Smooth muscle cell (in vitro differentiated cells): ENCODE data around the gene HPCAL1. TPM values are rescaled to one million over a fixed set of nuclear protein-coding genes. Genes with fewer than 3 reads are reported as not detected.
"Not testable (repeated sequence)": the region's sequence is repeated elsewhere in the genome, so short reads cannot be mapped to it uniquely, and the experiment has no call there.

Experiments used
- DNase-seq: peaks from one replicate; lab custom pipeline; 2025; ENCODE audit not compliant: unreplicated experiment; lab: John Stamatoyannopoulos, UW
- H2AFZ ChIP-seq: fragments of 200-600 bp; sonication (generic); 2 replicates; pipeline ENCODE4 v1.6.0; 2016; ENCODE audit warnings: antibody characterized with exemption, low read depth, mild to moderate bottlenecking
- H3F3A ChIP-seq: fragments of 200-600 bp; sonication (generic); 2 replicates; pipeline ENCODE4 v1.6.0; 2017; ENCODE audit warnings: antibody characterized with exemption, low read depth
- H3K27ac ChIP-seq: fragments of 200-600 bp; sonication (generic); 2 replicates; pipeline ENCODE4 v1.5.1; 2016; ENCODE audit warnings: low read depth, mild to moderate bottlenecking
- H3K27me3 ChIP-seq: fragments of 200-600 bp; sonication (generic); 2 replicates; pipeline ENCODE4 v1.6.1; 2016; ENCODE audit warnings: low read depth, mild to moderate bottlenecking
- H3K36me3 ChIP-seq: fragments of 200-600 bp; sonication (generic); 2 replicates; pipeline ENCODE4 v1.5.1; 2016; ENCODE audit warnings: low read depth
- H3K4me1 ChIP-seq: fragments of 200-600 bp; sonication (generic); 2 replicates; pipeline ENCODE4 v1.5.1; 2016; ENCODE audit warnings: low read depth
- H3K4me2 ChIP-seq: fragments of 200-600 bp; sonication (generic); 2 replicates; pipeline ENCODE4 v1.6.0; 2016; ENCODE audit warnings: mild to moderate bottlenecking
- H3K4me3 ChIP-seq: fragments of 200-600 bp; sonication (generic); 2 replicates; pipeline ENCODE4 v1.5.1; 2016; ENCODE audit warnings: mild to moderate bottlenecking
- H3K79me2 ChIP-seq: fragments of 200-600 bp; sonication (generic); 2 replicates; pipeline ENCODE4 v1.6.0; 2016; ENCODE audit warnings: low read depth, mild to moderate bottlenecking
- H3K9ac ChIP-seq: fragments of 200-600 bp; sonication (generic); 2 replicates; pipeline ENCODE4 v1.6.0; 2016; ENCODE audit warnings: low read depth
- H3K9me3 ChIP-seq: fragments of 200-600 bp; sonication (generic); replicated peaks from 2 replicates; pipeline ENCODE4 v1.5.1; 2016; ENCODE audit warnings: low read depth
- H4K20me1 ChIP-seq: fragments of 200-600 bp; sonication (generic); 2 replicates; pipeline ENCODE4 v1.6.0; 2016; ENCODE audit warnings: low read depth
- WGBS: methylation state at CpG from one replicate; pipeline ENCODE4 v1.1.7; 2016; ENCODE audit warnings: low lambda C conversion rate; 5-methylcytosine and 5-hydroxymethylcytosine counted together
- polyA plus RNA-seq: library from polyadenylated mRNA; unstranded; fragments of >200 nt; fragmentation: Nextera tagmentation; extraction: Ambion mirVana; gene quantifications from 2 replicates; pipeline ENCODE4 v1.2.1, GENCODE V29; 2016
- total RNA-seq: library from RNA; depleted of rRNA; stranded (reverse); fragments of >200 nt; gene quantifications from 2 replicates; pipeline ENCODE4 v1.2.3, GENCODE V29; 2014
- TF ChIP-seq, protein P1 (sequence below): fragments of 200-600 bp; sonication (generic); IDR thresholded peaks from 2 replicates; pipeline ENCODE4 v1.5.1; 2017; ENCODE audit warnings: borderline replicate concordance, mild to moderate bottlenecking, antibody characterized with exemption; ENCODE audit not compliant: insufficient read depth, poor library complexity, severe bottlenecking

HPCAL1 gene
- total and polyA plus RNA-seq, 2 experiments from 2014 or later = 11.7 to 15.8 TPM

DNA sequence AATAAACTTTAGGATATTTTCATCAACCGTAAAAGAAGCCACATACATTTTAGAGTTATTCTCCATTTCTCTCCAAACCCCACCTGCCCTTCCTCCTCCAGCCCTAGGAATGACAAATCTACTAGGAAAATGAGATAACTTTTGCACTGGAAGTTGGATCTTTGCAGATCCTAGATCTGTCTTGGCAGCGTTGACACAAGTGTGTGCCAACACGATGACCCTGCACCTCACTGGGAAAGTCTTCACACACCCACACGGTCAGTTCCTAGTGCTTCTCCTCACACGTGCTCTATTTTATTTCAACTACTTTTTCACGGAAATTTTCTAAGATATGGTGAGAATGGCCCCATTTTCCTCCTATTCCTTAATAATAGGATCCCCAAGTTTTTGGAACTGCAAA lies 14.1 kb upstream of the HPCAL1 start:
- TF ChIP-seq, protein P1, sequence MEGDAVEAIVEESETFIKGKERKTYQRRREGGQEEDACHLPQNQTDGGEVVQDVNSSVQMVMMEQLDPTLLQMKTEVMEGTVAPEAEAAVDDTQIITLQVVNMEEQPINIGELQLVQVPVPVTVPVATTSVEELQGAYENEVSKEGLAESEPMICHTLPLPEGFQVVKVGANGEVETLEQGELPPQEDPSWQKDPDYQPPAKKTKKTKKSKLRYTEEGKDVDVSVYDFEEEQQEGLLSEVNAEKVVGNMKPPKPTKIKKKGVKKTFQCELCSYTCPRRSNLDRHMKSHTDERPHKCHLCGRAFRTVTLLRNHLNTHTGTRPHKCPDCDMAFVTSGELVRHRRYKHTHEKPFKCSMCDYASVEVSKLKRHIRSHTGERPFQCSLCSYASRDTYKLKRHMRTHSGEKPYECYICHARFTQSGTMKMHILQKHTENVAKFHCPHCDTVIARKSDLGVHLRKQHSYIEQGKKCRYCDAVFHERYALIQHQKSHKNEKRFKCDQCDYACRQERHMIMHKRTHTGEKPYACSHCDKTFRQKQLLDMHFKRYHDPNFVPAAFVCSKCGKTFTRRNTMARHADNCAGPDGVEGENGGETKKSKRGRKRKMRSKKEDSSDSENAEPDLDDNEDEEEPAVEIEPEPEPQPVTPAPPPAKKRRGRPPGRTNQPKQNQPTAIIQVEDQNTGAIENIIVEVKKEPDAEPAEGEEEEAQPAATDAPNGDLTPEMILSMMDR = no peak
- Histone ChIP-seq H3K9me3 (no peaks in the 10 kb centered on the region), H3K36me3 (no peaks in the 10 kb centered on the region), H3K4me3 (no peak overlapping the region), H3K4me2 (no peak overlapping the region), H3F3A (no peaks in the 10 kb centered on the region), H3K27ac (no peak overlapping the region), H4K20me1 (no peaks in the 10 kb centered on the region), H3K9ac (no peak overlapping the region), H3K79me2 (no peaks in the 10 kb centered on the region), H2AFZ (no peak overlapping the region), H3K27me3 (no peaks in the 10 kb centered on the region), H3K4me1 (peaks cover 9% of the 10 kb centered on the region)
- DNase-seq = no peak
- WGBS = 89% methylated on average over 6 of the region's 6 CpGs

DNA sequence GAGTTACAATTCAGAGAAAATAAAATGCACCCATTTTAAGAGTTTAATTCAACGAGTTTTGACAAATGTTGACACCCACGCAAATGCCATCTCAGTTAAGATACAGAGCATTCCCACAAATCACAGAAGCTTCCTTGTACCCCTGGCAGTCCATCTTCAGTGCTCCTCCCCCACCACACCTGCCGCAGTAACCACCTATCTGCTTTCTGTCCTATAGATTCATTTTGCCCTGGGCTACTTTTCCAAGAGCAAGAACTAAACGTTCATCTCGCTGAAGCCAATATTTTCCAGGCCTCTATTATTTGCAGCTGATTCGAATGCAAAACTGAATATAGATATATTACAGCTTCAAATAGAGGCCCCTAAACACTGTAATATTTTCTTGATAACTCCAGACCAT lies 13.4 kb upstream of the HPCAL1 start:
- Histone ChIP-seq H4K20me1 (no peaks in the 10 kb centered on the region), H3K79me2 (no peaks in the 10 kb centered on the region), H3K4me2 (no peak overlapping the region), H3K27me3 (no peaks in the 10 kb centered on the region), H3K4me3 (no peak overlapping the region), H3K27ac (no peak overlapping the region), H2AFZ (no peak overlapping the region), H3K9me3 (peaks cover under 1% of the 10 kb centered on the region), H3K4me1 (peaks cover 9% of the 10 kb centered on the region), H3K9ac (no peak overlapping the region), H3K36me3 (no peaks in the 10 kb centered on the region), H3F3A (no peaks in the 10 kb centered on the region)
- TF ChIP-seq, protein P1 = no peak
- DNase-seq = no peak
- 84% methylated on average over 6 of the region's 6 CpGs for WGBS

DNA sequence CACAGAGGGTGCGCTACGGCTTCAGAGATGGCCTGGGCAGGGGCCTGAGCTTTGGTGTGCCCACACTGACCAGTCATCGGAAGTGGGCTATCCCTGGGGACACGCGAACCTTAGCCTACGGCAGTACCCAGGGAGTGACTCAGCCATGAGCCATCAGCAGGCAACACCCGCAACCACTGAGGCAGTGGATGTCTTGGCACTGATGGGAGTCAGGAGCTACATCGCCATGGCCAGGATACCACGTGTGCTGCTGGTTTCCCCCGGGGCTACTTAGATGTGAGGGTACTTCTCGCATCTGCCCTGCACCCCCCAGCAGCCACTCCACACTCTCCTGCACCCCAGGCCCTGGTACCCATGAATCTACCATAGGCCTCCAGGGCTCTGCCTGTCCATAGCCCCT lies 12.8 kb upstream of the HPCAL1 start:
- H2AFZ ChIP-seq = no peak overlapping the region
- H3K27ac ChIP-seq = no peak overlapping the region
- WGBS = 86% methylated on average over 11 of the region's 11 CpGs
- no peak overlapping the region for H3K9ac ChIP-seq
- peaks cover 9% of the 10 kb centered on the region for H3K4me1 ChIP-seq
- no peaks in the 10 kb centered on the region for H3K36me3 ChIP-seq
- no peaks in the 10 kb centered on the region for H4K20me1 ChIP-seq
- H3K4me3 ChIP-seq = no peak overlapping the region
- no peaks in the 10 kb centered on the region for H3K79me2 ChIP-seq
- TF ChIP-seq, protein P1 = no peak
- no peaks in the 10 kb centered on the region for H3F3A ChIP-seq
- H3K9me3 ChIP-seq = peaks cover 4% of the 10 kb centered on the region
- H3K4me2 ChIP-seq = no peak overlapping the region
- DNase-seq = no peak
- no peaks in the 10 kb centered on the region for H3K27me3 ChIP-seq

DNA sequence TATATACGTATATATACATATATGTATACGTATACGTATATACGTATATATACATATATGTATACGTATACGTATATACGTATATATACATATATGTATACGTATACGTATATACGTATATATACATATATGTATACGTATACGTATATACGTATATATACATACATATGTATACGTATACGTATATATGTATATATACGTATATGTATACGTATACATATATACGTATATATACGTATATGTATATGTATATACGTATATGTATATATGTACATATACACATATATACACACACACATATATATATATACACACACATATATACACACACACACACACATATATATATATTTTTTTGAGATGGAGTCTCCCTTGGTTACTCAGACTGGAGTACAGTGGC lies 11.3 kb upstream of the HPCAL1 start:
- H3K4me3 ChIP-seq, H3F3A ChIP-seq, H3K27me3 ChIP-seq, H3K4me1 ChIP-seq, H3K36me3 ChIP-seq, H2AFZ ChIP-seq, H3K27ac ChIP-seq, DNase-seq, H4K20me1 ChIP-seq, H3K79me2 ChIP-seq, H3K4me2 ChIP-seq, H3K9me3 ChIP-seq, H3K9ac ChIP-seq: not testable (repeated sequence)
- no CpG with 5 or more reads among the region's 20 CpGs for WGBS
